ENCODE data around the gene MMP7.
A peak's percentile ranks its signal among the peaks of the same experiment; 100 is the strongest.

The MMP7 gene

GRCh38 chr11:102527041-102527440 lies 3.5 kb downstream of the MMP7 start:
- Histone ChIP-seq H3K27ac (ENCODE audit: low read depth, low read length) (no peak overlapping the region), H3K79me2 (ENCODE audit: control insufficient read depth, low read length) (no peaks in the 10 kb centered on the region), H3F3A (ENCODE audit: control insufficient read depth, insufficient read depth) (no peaks in the 10 kb centered on the region), H3K36me3 (ENCODE audit: control insufficient read depth, low read length) (no peaks in the 10 kb centered on the region), H3K4me3 (ENCODE audit: low read length) (no peak overlapping the region), H3K4me2 (ENCODE audit: low read length) (no peak overlapping the region), H4K20me1 (ENCODE audit: control insufficient read depth, insufficient read depth, low read depth, low read length) (no peaks in the 10 kb centered on the region), H3K9me3 (ENCODE audit: control insufficient read depth, insufficient read depth, low read length) (no peaks in the 10 kb centered on the region), H3K27me3 (ENCODE audit: control insufficient read depth, low read length) (no peaks in the 10 kb centered on the region), H3K4me1 (ENCODE audit: control insufficient read depth, low read length) (peaks cover 21% of the 10 kb centered on the region), H3K9me2 (replicated peaks; ENCODE audit: control insufficient read depth, low read length) (no peaks in the 10 kb centered on the region)
- TF ChIP-seq CTCF (IDR thresholded peaks at IDR 0.05; ENCODE audit: low read depth, low read length, poor library complexity, severe bottlenecking) (no peak), EZH2phosphoT487 (IDR thresholded peaks at IDR 0.05; ENCODE audit: borderline replicate concordance, low read length) (no peak)

GRCh38 chr11:102523887-102524286 lies 6.7 kb downstream of the MMP7 start:
- no peaks in the 10 kb centered on the region for H3K27me3 ChIP-seq (ENCODE audit: control insufficient read depth, low read length)
- no peak overlapping the region for H3K4me3 ChIP-seq (ENCODE audit: low read length)
- no peak overlapping the region for H3K4me2 ChIP-seq (ENCODE audit: low read length)
- no peak overlapping the region for H3K27ac ChIP-seq (ENCODE audit: low read depth, low read length)
- no peaks in the 10 kb centered on the region for H3K9me3 ChIP-seq (ENCODE audit: control insufficient read depth, insufficient read depth, low read length)
- peaks cover 23% of the 10 kb centered on the region for H3K4me1 ChIP-seq (ENCODE audit: control insufficient read depth, low read length)
- no peaks in the 10 kb centered on the region for H3K9me2 ChIP-seq (replicated peaks; ENCODE audit: control insufficient read depth, low read length)
- no peaks in the 10 kb centered on the region for H4K20me1 ChIP-seq (ENCODE audit: control insufficient read depth, insufficient read depth, low read depth, low read length)
- TF ChIP-seq EZH2phosphoT487 (IDR thresholded peaks at IDR 0.05; ENCODE audit: borderline replicate concordance, low read length), result no peak
- no peak for TF ChIP-seq CTCF (IDR thresholded peaks at IDR 0.05; ENCODE audit: low read depth, low read length, poor library complexity, severe bottlenecking)
- no peaks in the 10 kb centered on the region for H3K79me2 ChIP-seq (ENCODE audit: control insufficient read depth, low read length)
- H3F3A ChIP-seq (ENCODE audit: control insufficient read depth, insufficient read depth), result no peaks in the 10 kb centered on the region
- no peaks in the 10 kb centered on the region for H3K36me3 ChIP-seq (ENCODE audit: control insufficient read depth, low read length)

- Histone ChIP-seq H3K79me2 (ENCODE audit: control insufficient read depth, low read length) (no peaks in the 10 kb centered on the region), H3F3A (ENCODE audit: control insufficient read depth, insufficient read depth) (no peaks in the 10 kb centered on the region), H3K9me3 (ENCODE audit: control insufficient read depth, insufficient read depth, low read length) (no peaks in the 10 kb centered on the region), H3K4me2 (ENCODE audit: low read length) (peak overlapping the region; percentile 43), H4K20me1 (ENCODE audit: control insufficient read depth, insufficient read depth, low read depth, low read length) (no peaks in the 10 kb centered on the region), H3K4me1 (ENCODE audit: control insufficient read depth, low read length) (peaks cover 30% of the 10 kb centered on the region), H3K27me3 (ENCODE audit: control insufficient read depth, low read length) (no peaks in the 10 kb centered on the region), H3K9me2 (replicated peaks; ENCODE audit: control insufficient read depth, low read length) (no peaks in the 10 kb centered on the region), H3K27ac (ENCODE audit: low read depth, low read length) (no peak overlapping the region), H3K36me3 (ENCODE audit: control insufficient read depth, low read length) (no peaks in the 10 kb centered on the region), H3K4me3 (ENCODE audit: low read length) (no peak overlapping the region)
- no peak for TF ChIP-seq EZH2phosphoT487 (IDR thresholded peaks at IDR 0.05; ENCODE audit: borderline replicate concordance, low read length)
These were observed 7.4 kb downstream of the MMP7 start for GRCh38 chr11:102523189-102523570.

GRCh38 chr11:102522312-102523188 lies 8.0 kb downstream of the MMP7 start:
- TF ChIP-seq CTCF (IDR thresholded peaks at IDR 0.05; ENCODE audit: low read depth, low read length, poor library complexity, severe bottlenecking) (no peak), EZH2phosphoT487 (IDR thresholded peaks at IDR 0.05; ENCODE audit: borderline replicate concordance, low read length) (no peak)
- peak overlapping the region; percentile 43 for H3K4me2 ChIP-seq (ENCODE audit: low read length)
- H3K36me3 ChIP-seq (ENCODE audit: control insufficient read depth, low read length), result no peaks in the 10 kb centered on the region

More at GRCh38 chr11:102522312-102523188, 8.0 kb downstream of the MMP7 start:
- H4K20me1 ChIP-seq (ENCODE audit: control insufficient read depth, insufficient read depth, low read depth, low read length), result no peaks in the 10 kb centered on the region
- H3K9me3 ChIP-seq (ENCODE audit: control insufficient read depth, insufficient read depth, low read length), result no peaks in the 10 kb centered on the region
- H3K9me2 ChIP-seq (replicated peaks; ENCODE audit: control insufficient read depth, low read length), result no peaks in the 10 kb centered on the region
- no peak overlapping the region for H3K4me3 ChIP-seq (ENCODE audit: low read length)
- peaks cover 36% of the 10 kb centered on the region for H3K4me1 ChIP-seq (ENCODE audit: control insufficient read depth, low read length)
- no peaks in the 10 kb centered on the region for H3K27me3 ChIP-seq (ENCODE audit: control insufficient read depth, low read length)
- H3F3A ChIP-seq (ENCODE audit: control insufficient read depth, insufficient read depth), result no peaks in the 10 kb centered on the region
- no peaks in the 10 kb centered on the region for H3K79me2 ChIP-seq (ENCODE audit: control insufficient read depth, low read length)
- H3K27ac ChIP-seq (ENCODE audit: low read depth, low read length), result no peak overlapping the region

Measured in DOHH2 (cell line).